ENCODE measurements around the gene STX19.

DNA sequence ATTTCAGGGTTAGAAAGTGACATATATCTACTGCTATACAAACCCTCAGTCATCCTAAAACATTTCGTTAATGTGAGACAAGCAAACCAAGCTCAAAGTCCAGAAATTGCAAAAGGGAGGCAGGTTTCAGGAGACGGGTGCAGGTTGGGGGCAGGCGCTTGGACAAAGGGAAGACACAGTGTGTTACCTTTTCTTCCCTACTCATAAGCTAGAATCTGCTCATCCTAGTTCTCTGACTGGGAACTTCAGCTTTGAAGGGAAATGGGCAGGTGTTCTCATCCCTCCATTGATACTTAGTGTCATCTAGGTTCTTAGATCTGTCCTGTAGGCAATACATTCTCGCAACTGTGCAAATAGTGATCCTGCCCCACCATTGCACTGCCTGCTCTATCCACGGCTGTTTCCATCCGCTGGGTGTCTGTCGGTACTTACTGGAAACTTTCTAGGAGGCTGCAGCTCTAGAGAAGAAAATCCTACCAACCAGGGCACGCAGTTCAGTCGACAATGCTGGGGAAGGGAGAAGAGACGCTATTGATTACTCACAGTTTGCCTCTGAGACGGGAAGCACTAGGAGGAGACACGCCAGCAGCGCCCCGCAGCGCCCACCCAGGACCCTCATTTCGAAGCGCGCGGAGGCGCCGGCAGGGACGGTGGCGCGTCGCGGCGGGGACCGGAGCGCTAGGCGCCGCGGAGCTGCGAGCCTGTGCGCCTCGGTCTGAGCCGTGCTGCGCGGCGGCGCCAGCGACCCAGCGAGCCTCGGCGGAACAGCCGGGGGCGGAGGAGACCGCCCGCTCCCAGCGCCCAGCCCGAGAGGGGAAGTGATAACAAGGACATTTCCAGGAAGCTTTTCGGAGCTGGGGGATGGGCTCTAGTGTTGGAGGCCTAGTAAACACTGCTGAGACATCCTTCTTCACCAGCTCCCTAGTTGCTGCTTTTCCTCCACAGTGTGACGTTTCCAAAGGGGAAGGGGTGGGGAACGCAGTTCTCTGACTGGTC lies 55.0 kb downstream of the STX19 start, which contains the start of gene PROS1:
- TF ChIP-seq, protein P1, sequence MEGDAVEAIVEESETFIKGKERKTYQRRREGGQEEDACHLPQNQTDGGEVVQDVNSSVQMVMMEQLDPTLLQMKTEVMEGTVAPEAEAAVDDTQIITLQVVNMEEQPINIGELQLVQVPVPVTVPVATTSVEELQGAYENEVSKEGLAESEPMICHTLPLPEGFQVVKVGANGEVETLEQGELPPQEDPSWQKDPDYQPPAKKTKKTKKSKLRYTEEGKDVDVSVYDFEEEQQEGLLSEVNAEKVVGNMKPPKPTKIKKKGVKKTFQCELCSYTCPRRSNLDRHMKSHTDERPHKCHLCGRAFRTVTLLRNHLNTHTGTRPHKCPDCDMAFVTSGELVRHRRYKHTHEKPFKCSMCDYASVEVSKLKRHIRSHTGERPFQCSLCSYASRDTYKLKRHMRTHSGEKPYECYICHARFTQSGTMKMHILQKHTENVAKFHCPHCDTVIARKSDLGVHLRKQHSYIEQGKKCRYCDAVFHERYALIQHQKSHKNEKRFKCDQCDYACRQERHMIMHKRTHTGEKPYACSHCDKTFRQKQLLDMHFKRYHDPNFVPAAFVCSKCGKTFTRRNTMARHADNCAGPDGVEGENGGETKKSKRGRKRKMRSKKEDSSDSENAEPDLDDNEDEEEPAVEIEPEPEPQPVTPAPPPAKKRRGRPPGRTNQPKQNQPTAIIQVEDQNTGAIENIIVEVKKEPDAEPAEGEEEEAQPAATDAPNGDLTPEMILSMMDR (IDR thresholded peaks at IDR 0.05; ENCODE audit: low read length), result no peak
- no peak for TF ChIP-seq EZH2 (IDR thresholded peaks at IDR 0.05; ENCODE audit: borderline replicate concordance, low read length)
